OCI-LY7 (cell line): ENCODE measurements around the gene LGI2.

Experiments used
- CTCF ChIP-seq: fragments of 200-600 bp; sonication (generic); conservative IDR thresholded peaks from 2 replicates; pipeline ENCODE4 v1.5.1; 2014; ENCODE audit warnings: mild to moderate bottlenecking, antibody characterized with exemption, low read length, moderate library complexity, mixed read lengths
- EZH2phosphoT487 ChIP-seq: fragments of 200-600 bp; sonication (generic); IDR thresholded peaks from 2 replicates; pipeline ENCODE4 v1.6.1; 2018; ENCODE audit warnings: low read depth, borderline replicate concordance, mild to moderate bottlenecking, mixed run types, antibody characterized with exemption, low read length, moderate library complexity, mixed read lengths

- no peak for TF ChIP-seq CTCF
- TF ChIP-seq EZH2phosphoT487, result no peak
Measured at GRCh38 chr4:25058796-25059195, 28.1 kb upstream of the LGI2 start.
